Neural progenitor cell (in vitro differentiated cells): ENCODE data around the gene CRHR1.

Experiments
- EZH2 ChIP-seq: fragments of 200-600 bp; sonication (generic); IDR thresholded peaks from 2 replicates; pipeline ENCODE4 v1.6.1; 2017; ENCODE audit warnings: antibody characterized with exemption, mild to moderate bottlenecking, moderate library complexity
- EZH2phosphoT487 ChIP-seq: fragments of 200-600 bp; sonication (generic); IDR thresholded peaks from 2 replicates; pipeline ENCODE4 v1.6.1; 2017; ENCODE audit warnings: antibody characterized with exemption
- TF ChIP-seq, protein P1 (sequence below): fragments of 200-600 bp; sonication (generic); IDR thresholded peaks from 2 replicates; pipeline ENCODE4 v1.5.1; 2017; ENCODE audit warnings: antibody characterized with exemption, mild to moderate bottlenecking

DNA sequence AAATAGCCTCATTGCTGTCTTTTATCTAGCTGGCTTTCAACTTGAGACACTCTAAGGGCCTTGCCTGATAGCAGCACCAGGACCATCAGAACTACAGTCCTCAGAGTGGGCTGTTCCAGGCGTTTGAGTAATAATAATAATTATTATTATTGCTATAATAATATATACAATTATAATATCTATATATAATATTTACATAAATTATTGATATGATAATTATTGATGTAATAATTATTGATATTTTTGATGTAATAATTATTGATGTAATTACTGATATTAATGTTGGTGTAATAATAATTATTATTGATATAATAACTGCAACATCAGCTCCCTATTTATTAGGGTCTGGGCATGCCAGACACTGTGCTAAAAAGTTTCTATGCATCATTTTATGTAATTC is 25.6 kb upstream of the CRHR1 start:
- TF ChIP-seq, protein P1, sequence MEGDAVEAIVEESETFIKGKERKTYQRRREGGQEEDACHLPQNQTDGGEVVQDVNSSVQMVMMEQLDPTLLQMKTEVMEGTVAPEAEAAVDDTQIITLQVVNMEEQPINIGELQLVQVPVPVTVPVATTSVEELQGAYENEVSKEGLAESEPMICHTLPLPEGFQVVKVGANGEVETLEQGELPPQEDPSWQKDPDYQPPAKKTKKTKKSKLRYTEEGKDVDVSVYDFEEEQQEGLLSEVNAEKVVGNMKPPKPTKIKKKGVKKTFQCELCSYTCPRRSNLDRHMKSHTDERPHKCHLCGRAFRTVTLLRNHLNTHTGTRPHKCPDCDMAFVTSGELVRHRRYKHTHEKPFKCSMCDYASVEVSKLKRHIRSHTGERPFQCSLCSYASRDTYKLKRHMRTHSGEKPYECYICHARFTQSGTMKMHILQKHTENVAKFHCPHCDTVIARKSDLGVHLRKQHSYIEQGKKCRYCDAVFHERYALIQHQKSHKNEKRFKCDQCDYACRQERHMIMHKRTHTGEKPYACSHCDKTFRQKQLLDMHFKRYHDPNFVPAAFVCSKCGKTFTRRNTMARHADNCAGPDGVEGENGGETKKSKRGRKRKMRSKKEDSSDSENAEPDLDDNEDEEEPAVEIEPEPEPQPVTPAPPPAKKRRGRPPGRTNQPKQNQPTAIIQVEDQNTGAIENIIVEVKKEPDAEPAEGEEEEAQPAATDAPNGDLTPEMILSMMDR = no peak
- TF ChIP-seq EZH2 = no peak
- no peak for TF ChIP-seq EZH2phosphoT487
